ENCODE data around the gene RNU1-2.

DNA sequence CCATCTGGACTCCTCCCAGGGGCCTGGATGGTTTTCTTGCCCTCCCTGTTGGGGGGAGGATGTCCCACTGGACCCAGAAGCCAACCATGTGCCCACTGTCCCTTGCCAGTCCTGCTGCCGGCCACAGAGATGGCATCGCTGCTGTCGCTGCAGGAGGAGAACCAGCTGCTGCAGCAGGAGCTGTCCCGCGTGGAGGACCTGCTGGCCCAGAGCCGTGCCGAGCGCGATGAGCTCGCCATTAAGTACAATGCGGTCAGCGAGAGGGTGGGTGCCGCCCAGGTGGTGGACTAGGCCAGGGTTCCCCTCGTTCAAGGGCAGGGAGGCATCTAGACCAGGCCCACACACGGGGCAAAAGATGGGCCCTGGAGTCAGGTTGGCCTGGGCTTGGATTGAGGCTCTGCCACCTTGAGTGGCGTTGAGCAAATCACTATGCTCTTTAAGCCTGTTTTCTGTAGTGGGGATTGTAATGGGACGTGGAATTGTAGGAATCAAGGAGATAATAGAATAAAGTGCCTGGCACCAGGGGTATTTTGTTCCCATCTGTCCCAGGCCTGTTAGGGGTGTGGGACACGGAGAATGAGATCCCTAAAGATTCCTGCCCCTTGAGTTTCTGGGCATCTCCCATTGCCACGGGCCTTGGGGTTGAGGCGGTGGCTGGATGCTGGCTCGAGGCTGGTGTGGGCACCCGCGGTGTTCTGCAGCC is 28.6 kb downstream of the RNU1-2 start:
- TF ChIP-seq, protein P1, sequence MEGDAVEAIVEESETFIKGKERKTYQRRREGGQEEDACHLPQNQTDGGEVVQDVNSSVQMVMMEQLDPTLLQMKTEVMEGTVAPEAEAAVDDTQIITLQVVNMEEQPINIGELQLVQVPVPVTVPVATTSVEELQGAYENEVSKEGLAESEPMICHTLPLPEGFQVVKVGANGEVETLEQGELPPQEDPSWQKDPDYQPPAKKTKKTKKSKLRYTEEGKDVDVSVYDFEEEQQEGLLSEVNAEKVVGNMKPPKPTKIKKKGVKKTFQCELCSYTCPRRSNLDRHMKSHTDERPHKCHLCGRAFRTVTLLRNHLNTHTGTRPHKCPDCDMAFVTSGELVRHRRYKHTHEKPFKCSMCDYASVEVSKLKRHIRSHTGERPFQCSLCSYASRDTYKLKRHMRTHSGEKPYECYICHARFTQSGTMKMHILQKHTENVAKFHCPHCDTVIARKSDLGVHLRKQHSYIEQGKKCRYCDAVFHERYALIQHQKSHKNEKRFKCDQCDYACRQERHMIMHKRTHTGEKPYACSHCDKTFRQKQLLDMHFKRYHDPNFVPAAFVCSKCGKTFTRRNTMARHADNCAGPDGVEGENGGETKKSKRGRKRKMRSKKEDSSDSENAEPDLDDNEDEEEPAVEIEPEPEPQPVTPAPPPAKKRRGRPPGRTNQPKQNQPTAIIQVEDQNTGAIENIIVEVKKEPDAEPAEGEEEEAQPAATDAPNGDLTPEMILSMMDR (IDR thresholded peaks at IDR 0.05; ENCODE audit: insufficient read depth, low read depth, low read length), result no peak
- TF ChIP-seq EZH2 (IDR thresholded peaks at IDR 0.05; ENCODE audit: insufficient read depth, low read length), result no peak

Data from astrocyte (in vitro differentiated cells and primary cell).